Progenitor cell of endocrine pancreas (in vitro differentiated cells): Measurements from ENCODE around the gene CLSTN2. TPM values are rescaled to one million over a fixed set of nuclear protein-coding genes. Genes with fewer than 3 reads are reported as not detected.

Source experiments
- DNase-seq: peaks from one replicate; pipeline ENCODE4 v3.0.0; 2021; ENCODE audit warnings: low spot score; ENCODE audit not compliant: unreplicated experiment
- H3K27ac Mint-ChIP-seq: 2 replicates; pipeline ENCODE4 v1.8.0; 2021; ENCODE audit warnings: mild to moderate bottlenecking, moderate library complexity, mixed read lengths
- H3K27me3 Mint-ChIP-seq: 2 replicates; pipeline ENCODE4 v1.8.0; 2021; ENCODE audit warnings: mixed read lengths
- H3K36me3 Mint-ChIP-seq: 2 replicates; pipeline ENCODE4 v1.8.0; 2022; ENCODE audit warnings: mixed read lengths; ENCODE audit not compliant: insufficient read depth
- H3K4me1 Mint-ChIP-seq: 2 replicates; pipeline ENCODE4 v1.8.0; 2021; ENCODE audit warnings: low read depth, mixed read lengths
- H3K4me3 Mint-ChIP-seq: 2 replicates; pipeline ENCODE4 v1.8.0; 2021; ENCODE audit warnings: low read depth, mild to moderate bottlenecking, moderate library complexity, mixed read lengths
- H3K9me3 Mint-ChIP-seq: 2 replicates; pipeline ENCODE4 v1.8.0; 2021; ENCODE audit warnings: low read depth, mixed read lengths
- total RNA-seq: library from RNA; stranded (reverse); gene quantifications from 2 replicates; pipeline ENCODE4 v1.2.1, GENCODE V29; 2021
- TF ChIP-seq, protein P1 (sequence below): fragments of 200-600 bp; sonication (generic); IDR thresholded peaks from one replicate; pipeline ENCODE4 v1.5.0; 2021; ENCODE audit warnings: antibody characterized with exemption, mild to moderate bottlenecking; ENCODE audit not compliant: unreplicated experiment

Gene CLSTN2
- total RNA-seq, 1 donor from 2014 or later: 2.8 TPM

DNA sequence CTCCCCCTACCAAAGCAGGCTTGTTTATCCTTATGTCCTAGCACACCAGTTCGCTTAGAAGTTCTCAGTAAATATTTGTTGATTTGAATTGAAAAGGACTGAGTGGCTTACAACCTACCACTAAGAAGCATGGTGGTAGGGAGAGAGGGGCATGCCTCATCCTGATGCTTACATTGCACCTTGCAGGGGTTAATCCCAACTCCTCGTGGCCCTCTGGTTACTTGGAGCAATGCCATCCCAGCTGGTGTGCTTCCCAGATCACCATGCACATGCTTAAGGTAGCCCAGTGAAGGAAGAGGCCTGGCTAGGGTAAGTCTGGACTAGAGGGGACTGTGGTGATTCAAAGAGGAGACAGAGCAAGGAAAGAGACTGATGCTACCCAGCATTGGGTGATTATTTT is 253.3 kb downstream of the CLSTN2 start:
- TF ChIP-seq, protein P1, sequence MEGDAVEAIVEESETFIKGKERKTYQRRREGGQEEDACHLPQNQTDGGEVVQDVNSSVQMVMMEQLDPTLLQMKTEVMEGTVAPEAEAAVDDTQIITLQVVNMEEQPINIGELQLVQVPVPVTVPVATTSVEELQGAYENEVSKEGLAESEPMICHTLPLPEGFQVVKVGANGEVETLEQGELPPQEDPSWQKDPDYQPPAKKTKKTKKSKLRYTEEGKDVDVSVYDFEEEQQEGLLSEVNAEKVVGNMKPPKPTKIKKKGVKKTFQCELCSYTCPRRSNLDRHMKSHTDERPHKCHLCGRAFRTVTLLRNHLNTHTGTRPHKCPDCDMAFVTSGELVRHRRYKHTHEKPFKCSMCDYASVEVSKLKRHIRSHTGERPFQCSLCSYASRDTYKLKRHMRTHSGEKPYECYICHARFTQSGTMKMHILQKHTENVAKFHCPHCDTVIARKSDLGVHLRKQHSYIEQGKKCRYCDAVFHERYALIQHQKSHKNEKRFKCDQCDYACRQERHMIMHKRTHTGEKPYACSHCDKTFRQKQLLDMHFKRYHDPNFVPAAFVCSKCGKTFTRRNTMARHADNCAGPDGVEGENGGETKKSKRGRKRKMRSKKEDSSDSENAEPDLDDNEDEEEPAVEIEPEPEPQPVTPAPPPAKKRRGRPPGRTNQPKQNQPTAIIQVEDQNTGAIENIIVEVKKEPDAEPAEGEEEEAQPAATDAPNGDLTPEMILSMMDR: no peak
- Mint-ChIP-seq H3K27me3 (no peaks in the 10 kb centered on the region), H3K9me3 (peaks cover 8% of the 10 kb centered on the region), H3K27ac (no peak overlapping the region), H3K4me1 (no peaks in the 10 kb centered on the region), H3K36me3 (no peaks in the 10 kb centered on the region), H3K4me3 (no peak overlapping the region)
- no peak for DNase-seq

DNA sequence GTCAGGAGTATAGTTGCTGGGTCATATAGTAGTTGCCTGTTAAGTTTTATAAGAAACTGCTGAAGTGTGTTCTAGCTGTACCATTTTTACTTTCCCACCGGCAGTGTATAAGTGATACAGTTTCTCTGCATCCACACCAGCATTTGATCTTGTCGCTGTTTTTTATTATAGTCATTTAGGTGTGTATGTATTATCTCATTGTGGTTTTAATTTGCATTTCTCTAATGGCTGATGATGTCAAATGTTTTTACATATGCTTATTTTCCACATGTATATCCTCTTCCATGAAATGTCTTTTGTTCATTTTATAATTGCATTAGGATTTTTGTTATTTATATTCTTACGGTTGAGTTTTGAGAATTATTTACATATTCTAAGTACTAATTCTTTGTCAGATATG is 254.3 kb downstream of the CLSTN2 start:
- no peaks in the 10 kb centered on the region for H3K36me3 Mint-ChIP-seq
- TF ChIP-seq, protein P1: no peak
- H3K4me1 Mint-ChIP-seq: no peaks in the 10 kb centered on the region
- H3K4me3 Mint-ChIP-seq: no peak overlapping the region
- peaks cover 15% of the 10 kb centered on the region for H3K9me3 Mint-ChIP-seq
- H3K27ac Mint-ChIP-seq: no peak overlapping the region
- no peaks in the 10 kb centered on the region for H3K27me3 Mint-ChIP-seq
- DNase-seq: no peak

DNA sequence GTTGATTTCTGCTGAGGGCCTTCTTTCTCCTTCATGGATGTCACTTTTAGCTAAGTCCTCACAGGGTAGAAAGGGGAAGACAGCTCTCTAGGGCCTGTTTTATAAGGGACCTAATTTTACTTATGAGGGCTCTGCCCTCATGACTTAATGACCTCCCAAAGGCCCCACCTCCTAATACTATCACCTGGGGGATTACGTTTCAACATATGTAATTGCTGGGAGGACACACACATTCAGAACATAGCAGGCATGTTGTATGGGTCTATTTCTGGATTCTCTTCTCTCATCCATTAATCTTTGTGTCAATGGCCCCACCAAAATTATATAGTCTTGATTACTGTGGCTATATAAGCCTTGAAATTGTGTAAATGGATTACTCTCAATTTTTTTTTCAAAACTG is 255.0 kb downstream of the CLSTN2 start:
- H3K36me3 Mint-ChIP-seq: no peaks in the 10 kb centered on the region
- H3K27me3 Mint-ChIP-seq: no peaks in the 10 kb centered on the region
- no peak overlapping the region for H3K27ac Mint-ChIP-seq
- no peak for DNase-seq
- H3K9me3 Mint-ChIP-seq: peaks cover 17% of the 10 kb centered on the region
- H3K4me1 Mint-ChIP-seq: no peaks in the 10 kb centered on the region
- no peak overlapping the region for H3K4me3 Mint-ChIP-seq
- TF ChIP-seq, protein P1: no peak

DNA sequence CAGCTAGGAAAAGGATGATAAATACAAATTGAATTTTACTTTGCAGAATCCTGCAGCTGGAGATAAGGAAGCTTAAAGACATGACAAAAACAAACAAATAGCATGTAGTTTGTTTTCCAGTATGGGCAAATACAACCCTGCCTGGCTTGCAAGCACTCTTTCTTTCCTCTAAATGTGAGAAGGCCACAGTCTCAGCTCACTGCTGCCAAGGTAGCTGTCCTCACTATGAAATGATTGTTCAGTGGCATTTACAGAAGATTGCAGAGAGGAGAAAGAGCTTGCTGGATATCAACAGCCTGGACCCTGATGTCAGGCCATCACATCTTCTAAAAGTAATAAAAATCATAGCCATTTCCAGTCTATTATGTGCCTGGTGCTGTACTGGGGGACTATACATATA is 262.0 kb downstream of the CLSTN2 start:
- H3K4me1 Mint-ChIP-seq: no peaks in the 10 kb centered on the region
- H3K4me3 Mint-ChIP-seq: no peak overlapping the region
- H3K27me3 Mint-ChIP-seq: no peaks in the 10 kb centered on the region
- H3K27ac Mint-ChIP-seq: no peak overlapping the region
- TF ChIP-seq, protein P1: no peak
- H3K9me3 Mint-ChIP-seq: peaks cover 17% of the 10 kb centered on the region
- no peak for DNase-seq
- no peaks in the 10 kb centered on the region for H3K36me3 Mint-ChIP-seq

DNA sequence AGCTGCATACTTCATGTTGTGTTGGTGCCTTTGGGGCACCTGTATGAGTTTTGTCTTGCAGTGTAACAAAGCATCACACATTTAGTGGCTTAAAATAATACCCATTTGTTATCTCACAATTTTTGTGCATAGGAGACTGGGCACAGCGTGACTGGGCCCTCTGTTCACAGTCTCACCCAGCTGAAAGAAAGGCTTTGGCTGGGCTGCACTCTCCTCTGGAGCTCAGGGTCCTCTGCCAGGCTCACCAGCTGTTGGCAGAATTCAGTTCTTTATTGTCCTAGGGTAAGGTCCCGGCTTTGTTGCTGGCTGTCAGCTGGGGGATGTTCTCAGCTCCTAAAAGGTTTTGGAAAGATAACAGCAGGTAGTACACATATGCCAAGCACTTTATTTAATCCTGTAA is 263.3 kb downstream of the CLSTN2 start:
- TF ChIP-seq, protein P1: no peak
- peaks cover 10% of the 10 kb centered on the region for H3K9me3 Mint-ChIP-seq
- no peak overlapping the region for H3K27ac Mint-ChIP-seq
- H3K4me3 Mint-ChIP-seq: no peak overlapping the region
- no peak for DNase-seq
- H3K36me3 Mint-ChIP-seq: no peaks in the 10 kb centered on the region
- peaks cover 9% of the 10 kb centered on the region for H3K27me3 Mint-ChIP-seq
- no peaks in the 10 kb centered on the region for H3K4me1 Mint-ChIP-seq
